A549 (cell line): ENCODE measurements around the gene GRK4.
A peak's percentile ranks its signal among the peaks of the same experiment; 100 is the strongest.

Experiments used
- BHLHE40 ChIP-seq: IDR thresholded peaks from 2 replicates; pipeline ENCODE4 v1.6.1; 2012; ENCODE audit warnings: low read depth, low read length, inconsistent platforms
- CTCF ChIP-seq: fragments of >200 bp; sonication (Bioruptor Twin); formaldehyde crosslinking; IDR thresholded peaks from 3 replicates; pipeline ENCODE4 v1.5.1; 2016

- TF ChIP-seq CTCF (peak; percentile 55), BHLHE40 (no peak)
Measured at GRCh38 chr4:3047464-3048286, 84.3 kb downstream of the GRK4 start.
